Umbilical cord (tissue), 1 donor: ENCODE results near the gene SHE. TPM values are rescaled to one million over a fixed set of nuclear protein-coding genes. Genes with fewer than 3 reads are reported as not detected.

Experiments
- total RNA-seq: library from RNA; depleted of rRNA; stranded (reverse); fragments of >200 nt; gene quantifications from one replicate; pipeline ENCODE4 v1.2.3, GENCODE V29; 2014; ENCODE audit warnings: low replicate concordance; ENCODE audit not compliant: insufficient read depth

SHE gene
- total RNA-seq, 1 donor from 2014 or later, result 3.4 TPM

Other genes with a start within 250 kb of the SHE start
- gene HAX1, start 229.8 kb downstream of the SHE start, total RNA-seq, result 38.0 TPM
- not detected for gene AQP10, start 181.3 kb downstream of the SHE start, total RNA-seq
- 107 TPM for gene ATP8B2, start 176.9 kb downstream of the SHE start, total RNA-seq
- gene IL6R, start 97.1 kb downstream of the SHE start, total RNA-seq, result 14.7 TPM
- not detected for gene TDRD10, start 193 bp downstream of the SHE start, total RNA-seq
- gene UBE2Q1, start 56.2 kb upstream of the SHE start, total RNA-seq, result 13.7 TPM
- gene CHRNB2, start 65.4 kb upstream of the SHE start, total RNA-seq, result 2.9 TPM
- gene ADAR, start 105.8 kb upstream of the SHE start, total RNA-seq, result 41.9 TPM